Mammary epithelial cell (primary cell): ENCODE measurements around the gene FCN1.

Experiments
- CTCF ChIP-seq, 2 donors: IDR thresholded peaks in 1 of 2; conservative IDR thresholded peaks in 1 of 2; 2 replicates each; pipeline ENCODE4 v1.5.1; 2011 to 2012; ENCODE audit warnings: inconsistent platforms in 2 of 2, low read length in 2 of 2, mild to moderate bottlenecking in 2 of 2, control low read depth in 1 of 2, low read depth in 1 of 2; ENCODE audit not compliant: insufficient read depth in 1 of 2; ENCODE audit errors: extremely low read depth in 1 of 2
- EZH2 ChIP-seq: IDR thresholded peaks from 2 replicates; pipeline ENCODE4 v1.6.1; 2012; ENCODE audit warnings: low read length, inconsistent platforms, borderline replicate concordance

- TF ChIP-seq CTCF (conservative IDR thresholded peaks at IDR 0.05 in 1 of 2, IDR thresholded peaks at IDR 0.05 in 1 of 2; ENCODE audit: extremely low read depth in 1 of 2, insufficient read depth in 1 of 2, low read depth in 1 of 2, low read length in 2 of 2) (no peak), EZH2 (no peak)
Measured at GRCh38 chr9:134944916-134945315, 27.2 kb upstream of the FCN1 start.
